Esophagus squamous epithelium (tissue), 5 donors: Measurements from ENCODE around the gene PITPNM2. TPM values are rescaled to one million over a fixed set of nuclear protein-coding genes. Genes with fewer than 3 reads are reported as not detected.

Experiments
- DNase-seq: peaks from one replicate; lab custom pipeline; 2025; lab: John Stamatoyannopoulos, UW
- H3K27ac ChIP-seq, 4 donors: fragments of 200-600 bp; sonication (generic); one replicate each; pipeline ENCODE4 v1.5.1; 2016 to 2019; ENCODE audit warnings: mild to moderate bottlenecking in 1 of 4
- H3K27me3 ChIP-seq, 4 donors: fragments of 200-600 bp; sonication (generic); 1 replicate in 3 of 4; 2 replicates in 1 of 4; pipeline versions ENCODE4 v1.5.1 to v1.6.0; 2017 to 2021; ENCODE audit warnings: antibody characterized with exemption in 1 of 4
- H3K36me3 ChIP-seq, 3 donors: fragments of 200-600 bp; sonication (generic); one replicate each; pipeline ENCODE4 v1.5.1; 2016 to 2019
- H3K4me1 ChIP-seq, 3 donors: fragments of 200-600 bp; sonication (generic); one replicate each; pipeline ENCODE4 v1.5.1; 2017 to 2019
- H3K4me3 ChIP-seq, 4 donors: fragments of 200-600 bp; sonication (generic); 1 replicate in 3 of 4; 2 replicates in 1 of 4; pipeline ENCODE4 v1.5.1; 2016 to 2019; ENCODE audit warnings: mild to moderate bottlenecking in 2 of 4, moderate library complexity in 1 of 4
- H3K9me3 ChIP-seq, 3 donors: fragments of 200-600 bp; sonication (generic); one replicate each; pipeline ENCODE4 v1.5.1; 2016 to 2019
- POLR2A ChIP-seq, 4 donors: fragments of 450-650 bp; IDR thresholded peaks; one replicate each; pipeline ENCODE4 v1.6.1; 2017; ENCODE audit warnings: antibody characterized with exemption in 4 of 4, mild to moderate bottlenecking in 4 of 4, moderate library complexity in 3 of 4
- WGBS, 2 donors: methylation state at CpG; one replicate each; pipeline ENCODE4 v1.1.5; 2018; 5-methylcytosine and 5-hydroxymethylcytosine counted together
- intact Hi-C: fragments of 100-400 bp; cut with DNase I; formaldehyde crosslinking; loops from one replicate; pipeline ENCODE4 v1.15.0; 2022
- total RNA-seq, 4 donors: library from RNA; depleted of rRNA; stranded (reverse); fragments of >200 nt; gene quantifications; one replicate each; pipeline ENCODE4 v1.1.0, GENCODE V29; 2016
- TF ChIP-seq, protein P1 (sequence below), 6 experiments: fragments of 450-650 bp in 4 of 6; fragments of 200-600 bp in 2 of 6; sonication (generic) in 2 of 6; IDR thresholded peaks; one replicate each; pipeline ENCODE4 v1.5.1; 2016 to 2019; ENCODE audit warnings: antibody characterized with exemption in 6 of 6, mild to moderate bottlenecking in 4 of 6, moderate library complexity in 4 of 6
- donor health status: DM: yes; HTN: yes; CAD: no.

Gene PITPNM2
- total RNA-seq, 4 donors from 2014 or later = 4.2 to 9.1 (median 8.2) TPM

DNA sequence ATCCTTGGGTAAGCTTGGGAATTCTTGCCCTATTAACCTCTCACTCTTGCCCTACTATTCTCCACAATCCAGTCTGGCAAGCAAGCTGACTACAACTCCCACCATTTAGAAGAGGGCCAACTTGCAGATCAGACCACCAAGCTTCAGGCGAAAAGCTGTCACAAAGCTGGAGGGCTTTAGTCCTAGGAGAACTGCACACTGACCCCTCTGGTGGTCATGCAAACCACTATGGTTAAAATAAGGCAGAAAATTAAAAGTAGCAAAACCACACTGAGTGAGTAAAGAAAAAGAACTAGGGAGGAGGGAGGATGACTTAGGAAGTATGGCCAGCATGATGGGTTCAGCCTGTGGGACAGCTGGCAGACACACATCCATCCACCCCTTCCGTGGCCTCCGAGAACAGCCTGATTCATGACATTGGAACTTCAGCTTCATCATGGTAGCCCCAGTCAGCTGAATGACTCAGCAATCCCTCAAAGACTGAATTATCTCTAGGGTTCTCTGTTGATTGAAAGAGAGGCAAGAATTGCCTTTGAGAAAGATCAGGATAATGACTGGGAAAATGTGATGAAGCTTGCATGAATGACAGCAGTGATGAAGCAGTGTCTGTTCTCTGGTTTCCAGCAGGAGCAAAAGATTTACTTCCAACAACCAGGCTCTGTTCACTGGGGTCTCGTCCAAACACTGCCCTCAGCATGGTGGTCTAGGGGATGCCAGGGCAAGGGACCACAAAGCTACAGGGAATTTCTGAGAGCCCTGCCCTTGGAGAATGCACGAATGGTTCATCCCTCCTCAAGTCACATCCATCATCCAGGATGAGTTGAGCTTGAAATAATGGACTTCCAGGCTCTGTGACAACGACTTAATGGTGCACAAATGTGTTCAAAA is 24.4 kb downstream of the PITPNM2 start:
- WGBS, 2 donors = 46 to 47% methylated on average over 6 of the region's 6 CpGs
- Histone ChIP-seq H3K36me3 (no peaks in the 10 kb centered on the region), H3K9me3 (no peaks in the 10 kb centered on the region), H3K4me1 (peaks cover 21 to 51% (median 22%) of the 10 kb centered on the region in 3 donors), H3K27ac (peak overlapping the region in 3 of 4 donors; percentile 32 to 57 (median 47)), H3K27me3 (no peaks in the 10 kb centered on the region), H3K4me3 (no peak overlapping the region)
- intact Hi-C loops = no loop called here
- TF ChIP-seq POLR2A (IDR thresholded peaks at IDR 0.05) = no peak
- TF ChIP-seq, protein P1, sequence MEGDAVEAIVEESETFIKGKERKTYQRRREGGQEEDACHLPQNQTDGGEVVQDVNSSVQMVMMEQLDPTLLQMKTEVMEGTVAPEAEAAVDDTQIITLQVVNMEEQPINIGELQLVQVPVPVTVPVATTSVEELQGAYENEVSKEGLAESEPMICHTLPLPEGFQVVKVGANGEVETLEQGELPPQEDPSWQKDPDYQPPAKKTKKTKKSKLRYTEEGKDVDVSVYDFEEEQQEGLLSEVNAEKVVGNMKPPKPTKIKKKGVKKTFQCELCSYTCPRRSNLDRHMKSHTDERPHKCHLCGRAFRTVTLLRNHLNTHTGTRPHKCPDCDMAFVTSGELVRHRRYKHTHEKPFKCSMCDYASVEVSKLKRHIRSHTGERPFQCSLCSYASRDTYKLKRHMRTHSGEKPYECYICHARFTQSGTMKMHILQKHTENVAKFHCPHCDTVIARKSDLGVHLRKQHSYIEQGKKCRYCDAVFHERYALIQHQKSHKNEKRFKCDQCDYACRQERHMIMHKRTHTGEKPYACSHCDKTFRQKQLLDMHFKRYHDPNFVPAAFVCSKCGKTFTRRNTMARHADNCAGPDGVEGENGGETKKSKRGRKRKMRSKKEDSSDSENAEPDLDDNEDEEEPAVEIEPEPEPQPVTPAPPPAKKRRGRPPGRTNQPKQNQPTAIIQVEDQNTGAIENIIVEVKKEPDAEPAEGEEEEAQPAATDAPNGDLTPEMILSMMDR (IDR thresholded peaks at IDR 0.05) = no peak
- no peak for DNase-seq

DNA sequence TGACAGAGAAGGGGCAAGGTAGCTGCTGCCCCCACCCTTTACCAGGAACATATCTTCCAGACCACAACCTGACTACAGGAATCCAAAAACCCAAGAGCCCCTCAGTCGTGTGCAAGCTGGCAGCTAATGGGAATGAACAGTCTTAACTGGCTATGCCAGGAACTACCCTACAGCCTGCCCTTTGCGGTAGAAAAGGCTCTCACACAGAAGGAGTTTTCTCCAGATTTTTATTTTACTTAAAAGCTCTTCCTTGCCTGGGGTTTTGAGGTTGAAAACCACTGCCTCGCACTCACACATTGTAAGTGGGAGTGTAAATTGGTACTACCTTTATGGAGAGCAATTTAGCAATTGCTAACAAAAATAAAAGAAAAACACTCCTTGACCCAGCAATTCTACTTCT is 28.3 kb downstream of the PITPNM2 start:
- no peaks in the 10 kb centered on the region for H3K27me3 ChIP-seq
- H3K4me3 ChIP-seq = no peak overlapping the region
- WGBS, 2 donors = 75 to 83% methylated on average over 3 of the region's 3 CpGs
- H3K36me3 ChIP-seq = no peaks in the 10 kb centered on the region
- intact Hi-C loops = no loop called here
- H3K27ac ChIP-seq = no peak overlapping the region
- H3K4me1 ChIP-seq = peaks cover 14 to 42% (median 22%) of the 10 kb centered on the region in 3 donors
- DNase-seq = no peak
- TF ChIP-seq, protein P1 (IDR thresholded peaks at IDR 0.05) = no peak
- TF ChIP-seq POLR2A (IDR thresholded peaks at IDR 0.05) = no peak
- no peaks in the 10 kb centered on the region for H3K9me3 ChIP-seq

DNA sequence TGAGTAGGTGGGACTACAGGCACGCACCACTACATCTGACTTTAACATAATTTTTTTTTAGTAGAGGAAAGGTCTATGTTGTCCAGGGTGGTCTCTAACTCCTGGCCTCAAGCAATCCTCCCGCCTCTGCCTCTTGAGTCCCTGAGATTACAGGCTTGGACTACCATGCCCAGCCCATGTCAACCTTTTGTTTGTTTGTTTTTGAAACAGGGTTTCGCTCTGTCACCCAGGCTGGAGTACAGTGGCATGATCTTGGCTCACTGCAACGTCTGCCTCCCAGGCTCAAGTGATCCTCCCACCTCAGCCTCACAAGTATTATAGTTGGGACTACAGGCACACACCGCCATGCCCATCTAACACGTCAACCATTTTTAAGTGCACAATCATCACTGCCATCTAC is 29.2 kb downstream of the PITPNM2 start:
- Histone ChIP-seq H3K4me3 (no peak overlapping the region), H3K27ac (no peak overlapping the region), H3K27me3 (no peaks in the 10 kb centered on the region), H3K9me3 (no peaks in the 10 kb centered on the region), H3K4me1 (peaks cover 11 to 39% (median 22%) of the 10 kb centered on the region in 3 donors), H3K36me3 (no peaks in the 10 kb centered on the region)
- WGBS, 2 donors = 88 to 92% methylated on average over 5 to 6 of the region's 6 CpGs
- no peak for DNase-seq
- intact Hi-C loops = no loop called here
- no peak for TF ChIP-seq POLR2A (IDR thresholded peaks at IDR 0.05)
- TF ChIP-seq, protein P1 (IDR thresholded peaks at IDR 0.05) = no peak

DNA sequence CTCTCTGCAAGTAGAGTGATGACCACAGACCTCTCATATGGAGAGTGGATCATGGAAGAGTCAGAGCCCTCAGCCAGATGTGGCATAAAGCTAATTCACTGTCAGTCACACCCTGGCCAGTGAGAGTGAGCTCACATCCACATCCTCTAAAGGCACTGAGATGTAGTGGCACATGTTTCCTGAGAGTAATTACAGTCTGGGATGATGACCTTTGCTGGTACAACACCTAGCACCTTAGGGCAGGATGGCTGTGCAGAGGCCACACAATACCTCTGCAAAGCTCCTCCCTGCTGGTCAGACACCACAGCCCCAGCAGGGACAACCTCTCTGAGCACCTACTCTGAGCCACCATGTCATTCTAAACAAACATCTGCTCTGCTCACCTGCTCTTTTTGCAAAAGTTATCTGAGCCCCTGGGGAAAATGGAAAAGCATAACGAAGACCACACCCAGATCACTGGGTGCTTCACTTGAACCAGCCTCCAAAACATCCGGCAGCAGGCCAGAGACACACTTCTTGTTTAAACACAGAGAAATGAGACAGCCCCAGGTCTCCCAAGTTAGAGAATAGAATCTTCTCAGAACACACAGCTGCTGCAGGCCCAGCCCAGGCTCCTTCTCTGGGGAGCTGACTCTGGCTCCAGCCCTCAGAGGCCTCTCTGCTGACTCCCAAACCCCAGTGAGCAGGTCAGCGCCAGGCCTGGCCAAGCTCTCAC is 30.3 kb downstream of the PITPNM2 start:
- WGBS, 2 donors = 50 to 69% methylated on average over 2 of the region's 3 CpGs
- no peaks in the 10 kb centered on the region for H3K36me3 ChIP-seq
- intact Hi-C loops = no loop called here
- H3K4me1 ChIP-seq = peaks cover 17 to 40% (median 21%) of the 10 kb centered on the region in 3 donors
- no peak overlapping the region for H3K4me3 ChIP-seq
- TF ChIP-seq, protein P1 (IDR thresholded peaks at IDR 0.05) = no peak
- TF ChIP-seq POLR2A (IDR thresholded peaks at IDR 0.05) = no peak
- DNase-seq = no peak
- H3K9me3 ChIP-seq = no peaks in the 10 kb centered on the region
- H3K27ac ChIP-seq = peak overlapping the region in 3 of 4 donors; percentile 32 to 55 (median 53)
- H3K27me3 ChIP-seq = no peaks in the 10 kb centered on the region

DNA sequence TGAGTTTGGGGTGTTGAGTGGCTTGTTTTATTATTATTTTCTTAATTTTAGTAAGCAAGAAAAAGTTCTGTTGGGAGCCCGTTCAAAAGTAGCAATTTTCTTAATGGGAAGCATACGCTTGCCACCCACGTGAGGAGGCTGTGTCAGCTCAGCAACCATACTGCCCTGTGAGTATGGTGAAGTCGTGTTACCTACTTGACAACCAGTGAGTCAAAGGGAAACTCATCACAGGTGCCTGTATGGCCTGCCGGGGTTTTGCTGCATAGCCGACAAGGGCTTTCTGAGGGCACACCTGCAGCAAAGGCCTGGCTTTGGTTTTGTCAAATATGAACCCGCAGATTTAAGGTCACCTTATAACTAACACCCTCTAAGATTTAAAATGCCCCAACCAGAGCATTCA is 31.1 kb downstream of the PITPNM2 start:
- Histone ChIP-seq H3K4me3 (no peak overlapping the region), H3K27ac (peak overlapping the region in 2 of 4 donors; percentile 53 to 59), H3K36me3 (no peaks in the 10 kb centered on the region), H3K4me1 (peaks cover 23 to 48% (median 29%) of the 10 kb centered on the region in 3 donors), H3K9me3 (no peaks in the 10 kb centered on the region), H3K27me3 (no peaks in the 10 kb centered on the region)
- intact Hi-C loops = no loop called here
- WGBS, 2 donors = 60 to 81% methylated on average over 6 to 7 of the region's 7 CpGs
- no peak for DNase-seq
- TF ChIP-seq POLR2A (IDR thresholded peaks at IDR 0.05) = no peak
- TF ChIP-seq, protein P1 (IDR thresholded peaks at IDR 0.05) = no peak
